Heart right ventricle (tissue), 16 donors: ENCODE measurements around the gene TEX12. TPM values are rescaled to one million over a fixed set of nuclear protein-coding genes. Genes with fewer than 3 reads are reported as not detected.
"Not testable (repeated sequence)": the region's sequence is repeated elsewhere in the genome, so short reads cannot be mapped to it uniquely, and the experiment has no call there.

Source experiments
- ATAC-seq, 8 donors: fragments of 200-7000 bp; cut with Tn5 transposase; one replicate each; pipeline ENCODE4 v1.9.1; 2020; ENCODE audit warnings: mild to moderate bottlenecking in 8 of 8, moderate library complexity in 8 of 8, moderate number of reproducible peaks in 1 of 8
- DNase-seq, 2 donors: peaks; one replicate each; pipeline ENCODE4 v3.0.0-alpha.2; 2020
- H3K27ac ChIP-seq, 10 donors: fragments of 200-600 bp; sonication (generic) in 2 of 10; one replicate each; pipeline versions ENCODE4 v1.5.0 to v1.8.0; 2020 to 2022; ENCODE audit warnings: mild to moderate bottlenecking in 3 of 10
- H3K27me3 ChIP-seq, 7 donors: fragments of 200-600 bp; one replicate each; pipeline ENCODE4 v1.8.0; 2021 to 2022; ENCODE audit warnings: mild to moderate bottlenecking in 2 of 7
- H3K36me3 ChIP-seq, 9 donors: fragments of 200-600 bp; sonication (generic) in 1 of 9; one replicate each; pipeline versions ENCODE4 v1.5.0 to v1.8.0; 2020 to 2022; ENCODE audit warnings: mild to moderate bottlenecking in 2 of 9
- H3K4me1 ChIP-seq, 9 donors: fragments of 200-600 bp; sonication (generic) in 1 of 9; one replicate each; pipeline versions ENCODE4 v1.5.0 to v1.8.0; 2020 to 2022; ENCODE audit warnings: mild to moderate bottlenecking in 4 of 9
- H3K4me3 ChIP-seq, 10 donors: fragments of 200-600 bp; sonication (generic) in 2 of 10; one replicate each; pipeline versions ENCODE4 v1.5.0 to v1.8.0; 2020 to 2022; ENCODE audit warnings: mild to moderate bottlenecking in 7 of 10, moderate library complexity in 2 of 10
- H3K9me3 ChIP-seq, 11 donors: fragments of 200-600 bp in 10 of 11; sonication (generic) in 2 of 11; one replicate each; pipeline versions ENCODE4 v1.5.0 to v1.8.0; 2013 to 2022; ENCODE audit warnings: mild to moderate bottlenecking in 2 of 11, control low read depth in 1 of 11, moderate library complexity in 1 of 11
- WGBS, 2 donors: extraction: QIAGEN DNeasy Blood & Tissue Kit; methylation state at CpG; one replicate each; pipeline ENCODE4 v1.1.7; 2013; ENCODE audit warnings: inconsistent platforms in 1 of 2; 5-methylcytosine and 5-hydroxymethylcytosine counted together
- intact Hi-C, 10 donors: fragments of 100-400 bp; cut with DNase I; formaldehyde crosslinking; loops; one replicate each; pipeline versions ENCODE4 v1.11.1 to v1.14.2; 2022
- polyA plus RNA-seq, 2 donors: library from polyadenylated mRNA; stranded (reverse); fragments of 200-250 nt; gene quantifications; one replicate each; pipeline ENCODE4 v1.2.3, GENCODE V29; 2013
- total RNA-seq, 10 donors: library from RNA; stranded (reverse); fragmentation: NEBNext Ultra II Directional in 3 of 10; extraction: Animal tissue kit (Norgen Biotek cat#: 25700) in 3 of 10; gene quantifications; one replicate each; pipeline versions ENCODE4 v1.2.1 to v1.2.4, GENCODE V29; 2021 to 2023
- TF ChIP-seq, protein P1 (sequence below), 9 donors: fragments of 200-600 bp; sonication (generic) in 2 of 9; IDR thresholded peaks; one replicate each; pipeline versions ENCODE4 v1.5.0 to v1.8.0; 2021 to 2022; ENCODE audit warnings: antibody characterized with exemption in 9 of 9, mild to moderate bottlenecking in 5 of 9, moderate library complexity in 1 of 9
- donor health status: Arrhythmogenic right ventricular cardiomyopathy.
- donor health status: ischemic (EF 13 %, LVEDD 7.1; RV severe dilation, severe dysfunction).
- donor health status: healthy with polysubstance abuse.
- donor health status: DM: no; HTN: yes; CAD: no.
- donor health status: DM: no; HTN: no; CAD: no.
- donor health status: ischemic (EF 25% LVEDD 6.9; RV normal size, moderate dysfunction).
- donor health status: ischemic (EF 25% LVEDD 5.7; RV mildly dilated, moderate dysfunction).
- donor health status: healthy.
- donor health status: DM: yes; HTN: yes; CAD: no.
- donor health status: Ischemic cardiomyopathy.
- donor health status: ischemic (EF 35%, LVEDD 5.7; RV mildly dilated, moderate dysfunction).
- donor health status: nonischemic (EF 11% LVEDD 7.7; RV severe dilation, severe dysfunction).
- donor health status: DM: yes; HTN: yes; CAD: no.
- donor health status: PGD.
- donor health status: ischemic (EF 29% LVEDD 5.4; RV normal size, mild dysfunction).
- donor health status: nonischemic (EF 23%, LVEDD 6.1; RV moderate dilation, normal function).

TEX12 gene
- total and polyA plus RNA-seq, 12 donors: 0.06 to 1.6 (median 0.49) TPM; not detected in 9

DNA sequence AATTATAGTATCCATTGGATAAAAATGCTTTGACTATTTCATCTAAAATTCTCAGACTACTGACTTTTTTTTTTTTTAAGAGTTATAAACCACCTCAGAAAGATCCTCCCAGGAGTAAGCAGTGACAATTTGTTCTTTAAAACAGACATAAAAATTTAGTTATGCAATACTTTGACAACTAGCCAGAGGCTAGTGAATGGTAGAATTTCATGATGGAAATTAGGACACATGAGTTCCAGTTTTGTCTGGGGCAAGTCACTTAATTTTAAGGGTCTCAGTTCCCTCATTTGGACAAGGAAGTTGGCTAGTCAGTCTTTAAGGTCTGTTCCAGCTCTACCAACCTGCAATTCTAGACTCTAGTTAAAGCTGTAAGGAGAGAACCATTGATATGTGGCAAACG lies 6.2 kb upstream of the TEX12 start:
- peak overlapping the region in 1 of 10 donors; percentile 87 for H3K27ac ChIP-seq
- H3K4me3 ChIP-seq: no peak overlapping the region
- H3K4me1 ChIP-seq: peaks cover 0 to 56% (median 0%) of the 10 kb centered on the region in 9 donors
- peak in 2 of 8 donors; percentile 8 to 51 for ATAC-seq
- 55 to 79% methylated on average over 1 of the region's 1 CpG for WGBS, 2 donors
- TF ChIP-seq, protein P1, sequence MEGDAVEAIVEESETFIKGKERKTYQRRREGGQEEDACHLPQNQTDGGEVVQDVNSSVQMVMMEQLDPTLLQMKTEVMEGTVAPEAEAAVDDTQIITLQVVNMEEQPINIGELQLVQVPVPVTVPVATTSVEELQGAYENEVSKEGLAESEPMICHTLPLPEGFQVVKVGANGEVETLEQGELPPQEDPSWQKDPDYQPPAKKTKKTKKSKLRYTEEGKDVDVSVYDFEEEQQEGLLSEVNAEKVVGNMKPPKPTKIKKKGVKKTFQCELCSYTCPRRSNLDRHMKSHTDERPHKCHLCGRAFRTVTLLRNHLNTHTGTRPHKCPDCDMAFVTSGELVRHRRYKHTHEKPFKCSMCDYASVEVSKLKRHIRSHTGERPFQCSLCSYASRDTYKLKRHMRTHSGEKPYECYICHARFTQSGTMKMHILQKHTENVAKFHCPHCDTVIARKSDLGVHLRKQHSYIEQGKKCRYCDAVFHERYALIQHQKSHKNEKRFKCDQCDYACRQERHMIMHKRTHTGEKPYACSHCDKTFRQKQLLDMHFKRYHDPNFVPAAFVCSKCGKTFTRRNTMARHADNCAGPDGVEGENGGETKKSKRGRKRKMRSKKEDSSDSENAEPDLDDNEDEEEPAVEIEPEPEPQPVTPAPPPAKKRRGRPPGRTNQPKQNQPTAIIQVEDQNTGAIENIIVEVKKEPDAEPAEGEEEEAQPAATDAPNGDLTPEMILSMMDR (IDR thresholded peaks at IDR 0.05): no peak
- no peaks in the 10 kb centered on the region for H3K27me3 ChIP-seq
- no peaks in the 10 kb centered on the region for H3K9me3 ChIP-seq
- DNase-seq: no peak
- intact Hi-C loops: no loop called here
- no peaks in the 10 kb centered on the region for H3K36me3 ChIP-seq

DNA sequence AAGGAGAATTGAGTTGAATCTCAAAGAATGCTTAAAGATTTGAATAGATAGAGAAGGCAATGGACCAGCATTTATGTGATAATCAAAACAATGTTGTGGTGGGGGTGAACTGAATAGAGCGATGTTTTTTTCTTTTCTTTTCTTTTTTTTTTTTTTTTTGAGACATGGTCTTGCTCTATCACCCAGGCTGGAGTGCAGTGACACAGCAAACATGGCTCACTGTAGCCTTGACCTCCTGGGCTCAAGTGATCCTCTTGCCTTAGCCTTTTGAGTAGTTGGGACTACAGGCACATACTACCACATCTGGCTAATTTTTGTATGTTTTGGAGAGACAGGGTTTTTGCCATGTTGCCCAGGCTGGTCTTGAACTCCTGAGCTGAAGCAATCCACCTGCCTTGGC lies 5.0 kb upstream of the TEX12 start:
- DNase-seq, H3K9me3 ChIP-seq, intact Hi-C loops, H3K4me3 ChIP-seq, H3K36me3 ChIP-seq, H3K27me3 ChIP-seq, ATAC-seq, H3K27ac ChIP-seq: not testable (repeated sequence)
- peaks cover 0 to 50% (median 0%) of the 10 kb centered on the region in 9 donors for H3K4me1 ChIP-seq
- 88 to 95% methylated on average over 1 of the region's 1 CpG for WGBS, 2 donors

DNA sequence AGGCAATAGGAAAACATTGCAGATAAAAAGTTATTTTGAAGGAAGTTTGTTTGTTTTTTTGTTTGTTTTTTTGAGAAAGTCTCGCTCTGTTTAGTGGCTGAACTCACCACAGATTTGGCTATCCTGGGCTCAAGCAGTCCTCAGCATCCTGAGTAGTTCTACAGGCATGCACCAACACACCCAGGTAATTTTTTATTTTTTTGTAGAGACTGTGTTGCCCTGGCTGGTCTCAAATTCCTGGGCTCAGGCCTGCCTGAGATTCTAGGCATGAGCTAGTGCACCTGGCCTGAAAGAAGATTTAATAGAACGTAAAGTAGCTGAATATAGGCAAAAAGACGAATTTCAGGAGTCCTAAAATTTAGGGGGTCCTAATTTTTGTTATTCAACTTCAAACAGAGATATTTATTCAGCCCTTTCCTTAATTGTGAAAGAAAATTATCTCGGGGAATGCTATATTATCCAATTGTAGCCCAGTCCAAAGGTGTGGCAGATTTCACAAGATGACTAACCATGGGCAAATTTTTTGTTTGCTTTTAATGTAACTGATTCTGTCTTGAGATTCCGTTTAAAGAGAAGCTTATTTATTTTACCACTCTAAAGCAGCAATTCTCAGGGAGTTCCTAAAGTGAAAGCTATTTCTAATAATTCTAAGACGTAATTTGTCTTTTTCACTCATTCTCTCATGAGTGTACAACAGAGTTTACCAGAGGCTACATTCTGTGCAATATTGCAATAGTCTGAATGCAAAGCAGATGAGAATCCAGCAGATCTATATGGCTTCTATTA lies 4.2 kb upstream of the TEX12 start:
- Histone ChIP-seq H3K4me1 (peaks cover 0 to 42% (median 0%) of the 10 kb centered on the region in 9 donors), H3K27me3 (no peaks in the 10 kb centered on the region), H3K27ac (peak overlapping the region in 1 of 10 donors; percentile 78), H3K36me3 (no peaks in the 10 kb centered on the region), H3K4me3 (peak overlapping the region in 2 of 10 donors; percentile 29 to 51), H3K9me3 (no peaks in the 10 kb centered on the region)
- TF ChIP-seq, protein P1 (IDR thresholded peaks at IDR 0.05): no peak
- DNase-seq (no peak), ATAC-seq (no peak)
- intact Hi-C loops: no loop called here
- 89 to 90% methylated on average over 6 of the region's 6 CpGs for WGBS, 2 donors

DNA sequence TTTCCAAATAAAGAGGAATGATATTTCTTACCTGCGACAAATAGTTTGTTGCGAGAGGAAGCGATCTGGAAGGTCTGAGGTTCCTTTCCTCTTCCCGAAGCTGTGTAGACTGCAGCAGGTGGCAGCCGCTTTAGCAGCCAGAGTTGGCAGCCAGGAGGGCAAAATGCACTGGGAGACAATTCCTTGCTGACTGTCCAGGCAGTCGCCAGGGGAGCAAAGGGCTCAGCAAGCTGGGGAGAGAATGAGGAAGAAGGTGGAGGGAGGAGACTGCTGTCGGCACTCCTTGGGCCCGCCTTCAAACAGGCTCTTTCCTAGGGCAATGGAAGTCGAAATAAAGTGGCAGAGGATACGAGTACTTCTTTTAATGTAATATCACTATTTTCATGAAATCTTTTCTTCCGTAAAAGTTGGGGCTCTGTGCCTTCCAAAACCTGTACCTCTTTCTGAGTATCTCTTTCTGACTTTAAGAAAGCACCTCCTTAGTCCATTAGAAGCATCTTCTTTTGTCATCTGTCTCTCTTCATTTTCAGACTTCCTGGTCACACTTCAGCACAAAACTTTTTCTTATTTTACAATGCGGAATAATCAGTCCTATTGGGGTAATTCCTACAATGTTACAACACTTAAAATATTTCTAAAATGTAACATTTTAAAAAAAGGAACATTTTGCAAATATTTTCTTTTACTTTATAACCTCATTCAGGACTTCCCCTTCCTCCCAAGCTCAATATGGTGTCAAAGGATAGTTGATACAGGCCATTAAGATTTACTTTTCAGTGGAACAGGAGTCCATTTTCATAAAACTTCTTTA lies 3.1 kb upstream of the TEX12 start, which contains the start of gene IL18:
TSS of gene IL18 (minus strand) at position 220 of the 811 bp plus-strand sequence. CDS start 9,041 bp downstream, outside the sequence.
- Histone ChIP-seq H3K27ac (peak within 1 kb of the TSS in 1 of 10 donors; percentile 78), H3K4me1 (peaks cover 0 to 42% (median 0%) of the 10 kb centered on the region in 9 donors), H3K36me3 (no peaks in the 10 kb centered on the region), H3K4me3 (peak within 1 kb of the TSS in 4 of 10 donors; percentile 4 to 51 (median 17)), H3K9me3 (no peaks in the 10 kb centered on the region), H3K27me3 (no peaks in the 10 kb centered on the region)
- peak in 1 of 2 donors; percentile 19 for DNase-seq
- 65 to 78% methylated on average over 12 of the region's 12 CpGs for WGBS, 2 donors
- intact Hi-C loops: loop anchor here in 1 of 10 donors (1.0 kb wide), 1 partner anchor 21 kb away; no protein-coding TSS in a partner anchor
- TF ChIP-seq, protein P1 (IDR thresholded peaks at IDR 0.05): no peak
- ATAC-seq: peak in 5 of 8 donors; percentile 50 to 60 (median 56)
